ENCODE measurements around the gene RASSF6. TPM values are rescaled to one million over a fixed set of nuclear protein-coding genes. Genes with fewer than 3 reads are reported as not detected.

The RASSF6 gene
- total RNA-seq, 1 experiment from 2014 or later: 0.15 TPM

DNA sequence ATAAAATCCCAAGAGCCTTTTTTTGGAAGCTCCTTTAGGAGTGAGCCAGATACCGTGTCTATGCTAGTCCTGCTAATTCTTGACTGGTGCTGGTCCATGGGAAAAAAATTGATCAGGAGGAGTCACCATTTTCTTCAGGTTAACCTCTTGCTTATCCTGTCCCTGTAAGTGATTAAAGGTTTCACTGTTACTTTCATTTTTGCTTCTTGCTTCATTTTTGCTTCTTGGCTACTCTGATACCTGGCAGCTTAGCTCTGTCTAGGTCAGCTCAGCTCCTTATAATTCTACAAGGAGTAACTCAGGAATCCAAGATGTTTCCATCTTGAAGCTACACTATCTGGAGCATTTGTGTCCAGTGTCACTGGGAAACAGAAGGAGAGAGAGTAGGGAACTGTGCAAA is 93.0 kb downstream of the RASSF6 start (continued):
- no peak for TF ChIP-seq ARID4B (CRISPR knock-in tag; IDR thresholded peaks at IDR 0.05; ENCODE audit: borderline replicate concordance)
- no peak for TF ChIP-seq ETV6 (CRISPR knock-in tag; IDR thresholded peaks at IDR 0.05)
- TF ChIP-seq, protein P1, sequence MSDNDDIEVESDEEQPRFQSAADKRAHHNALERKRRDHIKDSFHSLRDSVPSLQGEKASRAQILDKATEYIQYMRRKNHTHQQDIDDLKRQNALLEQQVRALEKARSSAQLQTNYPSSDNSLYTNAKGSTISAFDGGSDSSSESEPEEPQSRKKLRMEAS (CRISPR knock-in tag; IDR thresholded peaks at IDR 0.05): no peak
- no peak for TF ChIP-seq GABPB1 (CRISPR knock-in tag; IDR thresholded peaks at IDR 0.05)
- TF ChIP-seq MYBL2 (CRISPR knock-in tag; IDR thresholded peaks at IDR 0.05): no peak
- TF ChIP-seq NFATC4 (CRISPR knock-in tag; IDR thresholded peaks at IDR 0.05): no peak
- TF ChIP-seq OVOL2 (CRISPR knock-in tag; IDR thresholded peaks at IDR 0.05; ENCODE audit: borderline replicate concordance): no peak
- no peak for TF ChIP-seq AR (CRISPR knock-in tag; IDR thresholded peaks at IDR 0.05)
- TF ChIP-seq ATF3 (CRISPR knock-in tag; conservative IDR thresholded peaks at IDR 0.05): no peak

- H3K27me3 Mint-ChIP-seq (ENCODE audit: low read depth): no peaks in the 10 kb centered on the region
- DNase-seq (ENCODE audit: low spot score) (no peak), ATAC-seq (no peak)
- peaks cover 15% of the 10 kb centered on the region for H3K4me1 Mint-ChIP-seq
- no peak overlapping the region for H3K27ac Mint-ChIP-seq
- H3K4me3 Mint-ChIP-seq: no peak overlapping the region
- ChIA-PET CTCF (no interaction called here), POLR2A (no interaction called here)
- H3K9me3 Mint-ChIP-seq: no peaks in the 10 kb centered on the region
- no peaks in the 10 kb centered on the region for H3K36me3 Mint-ChIP-seq
- TF ChIP-seq CBFB (CRISPR knock-in tag; IDR thresholded peaks at IDR 0.05; ENCODE audit: low read depth): no peak
- no peak for TF ChIP-seq HMGA2 (CRISPR knock-in tag; IDR thresholded peaks at IDR 0.05)
- TF ChIP-seq CREM (CRISPR knock-in tag; IDR thresholded peaks at IDR 0.05): no peak
- no peak for TF ChIP-seq ZNF138 (CRISPR knock-in tag; conservative IDR thresholded peaks at IDR 0.05)
- no peak for TF ChIP-seq NFATC4 (CRISPR knock-in tag; IDR thresholded peaks at IDR 0.05)
- no peak for TF ChIP-seq ZNF281 (CRISPR knock-in tag; IDR thresholded peaks at IDR 0.05)
- no peak for TF ChIP-seq ZNF512 (CRISPR knock-in tag; IDR thresholded peaks at IDR 0.05; ENCODE audit: borderline replicate concordance)
- no peak for TF ChIP-seq CREB1 (CRISPR knock-in tag; IDR thresholded peaks at IDR 0.05)
- TF ChIP-seq FOXP4 (CRISPR knock-in tag; IDR thresholded peaks at IDR 0.05): no peak
- TF ChIP-seq AFF4 (CRISPR knock-in tag; IDR thresholded peaks at IDR 0.05; ENCODE audit: borderline replicate concordance): no peak
These were observed 94.6 kb downstream of the RASSF6 start for GRCh38 chr4:73525611-73526010.

Data from WTC11 (cell line).